Progenitor cell of endocrine pancreas (in vitro differentiated cells): ENCODE data around the gene MRPL55. TPM values are rescaled to one million over a fixed set of nuclear protein-coding genes. Genes with fewer than 3 reads are reported as not detected.
A peak's percentile ranks its signal among the peaks of the same experiment; 100 is the strongest.

Source experiments
- DNase-seq: peaks from one replicate; pipeline ENCODE4 v3.0.0; 2021; ENCODE audit warnings: low spot score; ENCODE audit not compliant: unreplicated experiment
- H3K27ac Mint-ChIP-seq: 2 replicates; pipeline ENCODE4 v1.8.0; 2021; ENCODE audit warnings: mild to moderate bottlenecking, moderate library complexity, mixed read lengths
- H3K27me3 Mint-ChIP-seq: 2 replicates; pipeline ENCODE4 v1.8.0; 2021; ENCODE audit warnings: mixed read lengths
- H3K36me3 Mint-ChIP-seq: 2 replicates; pipeline ENCODE4 v1.8.0; 2022; ENCODE audit warnings: mixed read lengths; ENCODE audit not compliant: insufficient read depth
- H3K4me1 Mint-ChIP-seq: 2 replicates; pipeline ENCODE4 v1.8.0; 2021; ENCODE audit warnings: low read depth, mixed read lengths
- H3K4me3 Mint-ChIP-seq: 2 replicates; pipeline ENCODE4 v1.8.0; 2021; ENCODE audit warnings: low read depth, mild to moderate bottlenecking, moderate library complexity, mixed read lengths
- H3K9me3 Mint-ChIP-seq: 2 replicates; pipeline ENCODE4 v1.8.0; 2021; ENCODE audit warnings: low read depth, mixed read lengths
- total RNA-seq: library from RNA; stranded (reverse); gene quantifications from 2 replicates; pipeline ENCODE4 v1.2.1, GENCODE V29; 2021
- TF ChIP-seq, protein P1 (sequence below): fragments of 200-600 bp; sonication (generic); IDR thresholded peaks from one replicate; pipeline ENCODE4 v1.5.0; 2021; ENCODE audit warnings: antibody characterized with exemption, mild to moderate bottlenecking; ENCODE audit not compliant: unreplicated experiment

Gene MRPL55
- total RNA-seq, 1 donor from 2014 or later: 50.3 TPM

DNA sequence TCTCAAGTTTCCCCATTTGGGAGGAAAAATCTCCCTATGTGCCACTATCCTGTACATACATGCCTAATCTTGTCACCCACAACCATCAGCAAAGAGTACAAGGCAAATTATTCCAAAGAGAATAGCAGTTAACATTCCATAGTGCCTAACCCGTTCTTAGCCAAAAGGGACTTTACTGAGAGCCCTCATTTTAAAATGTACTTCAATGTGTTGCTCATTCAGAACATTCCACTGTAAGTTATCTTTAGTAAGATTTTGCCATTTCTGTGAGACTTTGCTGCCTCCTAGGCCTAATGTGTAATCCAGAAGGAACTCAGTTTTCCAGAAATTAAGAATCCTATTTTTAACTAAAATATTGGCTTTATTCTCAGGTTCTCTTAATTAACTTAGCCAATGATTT is 11.3 kb upstream of the MRPL55 start:
- peaks cover 4% of the 10 kb centered on the region for H3K36me3 Mint-ChIP-seq
- no peak for DNase-seq
- no peak overlapping the region for H3K4me3 Mint-ChIP-seq
- no peaks in the 10 kb centered on the region for H3K27me3 Mint-ChIP-seq
- H3K9me3 Mint-ChIP-seq: peaks cover 15% of the 10 kb centered on the region
- TF ChIP-seq, protein P1, sequence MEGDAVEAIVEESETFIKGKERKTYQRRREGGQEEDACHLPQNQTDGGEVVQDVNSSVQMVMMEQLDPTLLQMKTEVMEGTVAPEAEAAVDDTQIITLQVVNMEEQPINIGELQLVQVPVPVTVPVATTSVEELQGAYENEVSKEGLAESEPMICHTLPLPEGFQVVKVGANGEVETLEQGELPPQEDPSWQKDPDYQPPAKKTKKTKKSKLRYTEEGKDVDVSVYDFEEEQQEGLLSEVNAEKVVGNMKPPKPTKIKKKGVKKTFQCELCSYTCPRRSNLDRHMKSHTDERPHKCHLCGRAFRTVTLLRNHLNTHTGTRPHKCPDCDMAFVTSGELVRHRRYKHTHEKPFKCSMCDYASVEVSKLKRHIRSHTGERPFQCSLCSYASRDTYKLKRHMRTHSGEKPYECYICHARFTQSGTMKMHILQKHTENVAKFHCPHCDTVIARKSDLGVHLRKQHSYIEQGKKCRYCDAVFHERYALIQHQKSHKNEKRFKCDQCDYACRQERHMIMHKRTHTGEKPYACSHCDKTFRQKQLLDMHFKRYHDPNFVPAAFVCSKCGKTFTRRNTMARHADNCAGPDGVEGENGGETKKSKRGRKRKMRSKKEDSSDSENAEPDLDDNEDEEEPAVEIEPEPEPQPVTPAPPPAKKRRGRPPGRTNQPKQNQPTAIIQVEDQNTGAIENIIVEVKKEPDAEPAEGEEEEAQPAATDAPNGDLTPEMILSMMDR: no peak
- no peak overlapping the region for H3K27ac Mint-ChIP-seq
- H3K4me1 Mint-ChIP-seq: peaks cover 10% of the 10 kb centered on the region

DNA sequence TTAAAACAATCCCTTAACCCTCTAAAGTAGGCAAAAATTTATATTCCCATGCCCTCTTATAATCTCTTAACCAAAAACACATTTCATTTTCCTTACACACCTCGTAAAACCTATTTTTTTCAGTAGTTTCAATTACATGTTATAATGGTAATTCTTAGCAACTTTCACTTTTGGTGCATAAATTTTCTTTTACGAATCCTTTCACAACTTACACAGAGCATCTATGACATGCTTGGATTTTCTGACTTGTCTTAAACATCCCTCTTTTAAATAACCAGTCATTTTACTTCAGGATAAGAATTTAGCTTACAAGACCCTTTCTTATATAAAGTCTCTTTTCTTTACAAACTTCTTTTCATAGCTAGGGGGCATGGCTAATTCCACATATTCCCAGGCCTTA is 8.9 kb upstream of the MRPL55 start:
- peaks cover 17% of the 10 kb centered on the region for H3K9me3 Mint-ChIP-seq
- H3K27me3 Mint-ChIP-seq: no peaks in the 10 kb centered on the region
- no peaks in the 10 kb centered on the region for H3K4me1 Mint-ChIP-seq
- H3K4me3 Mint-ChIP-seq: no peak overlapping the region
- no peak for DNase-seq
- peak overlapping the region; percentile 50 for H3K27ac Mint-ChIP-seq
- H3K36me3 Mint-ChIP-seq: peaks cover 4% of the 10 kb centered on the region
- TF ChIP-seq, protein P1: no peak

DNA sequence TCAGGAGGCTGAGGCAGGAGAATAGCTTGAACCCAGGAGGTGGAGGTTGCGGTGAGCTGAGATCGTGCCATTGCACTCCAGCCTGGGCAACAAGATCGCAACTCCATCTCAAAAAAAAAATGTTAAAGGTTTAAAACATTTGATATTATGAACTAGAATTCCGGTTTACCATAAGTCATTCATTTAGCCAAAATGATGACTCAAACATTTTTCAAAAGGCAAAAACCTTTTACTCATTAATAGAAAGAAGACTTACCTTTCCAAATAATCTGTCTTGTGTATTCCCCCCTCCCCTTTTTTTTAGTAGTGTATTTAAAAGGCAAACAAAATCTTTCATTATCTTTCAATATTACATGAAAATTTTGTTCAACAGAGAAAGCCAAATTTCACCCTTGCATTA is 8.2 kb upstream of the MRPL55 start:
- peaks cover 4% of the 10 kb centered on the region for H3K36me3 Mint-ChIP-seq
- H3K27me3 Mint-ChIP-seq: no peaks in the 10 kb centered on the region
- H3K4me3 Mint-ChIP-seq: no peak overlapping the region
- H3K27ac Mint-ChIP-seq: no peak overlapping the region
- no peak for DNase-seq
- TF ChIP-seq, protein P1: no peak
- H3K4me1 Mint-ChIP-seq: no peaks in the 10 kb centered on the region
- peaks cover 17% of the 10 kb centered on the region for H3K9me3 Mint-ChIP-seq

DNA sequence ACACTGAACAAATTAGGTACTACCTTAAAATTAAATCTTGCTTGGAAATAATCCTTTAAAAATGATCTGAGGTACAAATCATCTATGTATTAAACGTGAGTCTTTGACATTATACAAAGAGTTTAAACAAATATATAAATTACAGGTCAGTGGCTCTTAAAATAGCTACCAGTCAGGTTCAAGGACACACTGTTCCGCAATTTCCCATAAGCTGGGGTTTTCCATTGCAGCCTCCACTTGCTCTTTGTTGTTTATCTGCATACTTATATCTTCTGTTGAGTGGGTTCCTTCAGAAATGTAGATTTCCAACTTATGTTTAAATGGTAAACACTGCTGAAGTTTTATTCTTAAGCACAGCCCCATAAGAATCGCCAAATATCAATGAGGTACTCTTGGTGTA is 5.7 kb upstream of the MRPL55 start:
- H3K27ac Mint-ChIP-seq: no peak overlapping the region
- H3K27me3 Mint-ChIP-seq: no peaks in the 10 kb centered on the region
- peaks cover 4% of the 10 kb centered on the region for H3K36me3 Mint-ChIP-seq
- no peak overlapping the region for H3K4me3 Mint-ChIP-seq
- peaks cover 1% of the 10 kb centered on the region for H3K4me1 Mint-ChIP-seq
- no peak for DNase-seq
- H3K9me3 Mint-ChIP-seq: peaks cover 14% of the 10 kb centered on the region
- TF ChIP-seq, protein P1: no peak

DNA sequence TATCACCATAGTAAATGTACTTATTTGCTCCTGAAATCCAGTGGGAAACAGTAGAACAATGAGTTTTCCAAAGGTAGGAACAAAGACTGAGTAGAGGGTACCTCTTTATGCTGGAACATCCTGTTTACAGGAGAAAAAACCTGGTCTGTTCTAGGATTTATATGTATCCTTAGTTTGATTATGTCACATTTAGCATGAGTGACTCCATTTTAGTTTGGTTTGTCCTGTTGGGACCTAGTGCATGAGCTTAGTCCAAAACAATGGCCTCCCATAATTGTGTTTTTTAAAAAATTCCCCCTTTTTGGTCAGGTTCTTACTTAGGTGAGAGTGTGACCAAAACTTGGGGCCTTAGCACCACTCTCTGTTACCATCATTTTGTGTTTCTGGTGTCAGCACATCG is 3.5 kb upstream of the MRPL55 start:
- Mint-ChIP-seq H3K4me3 (no peak overlapping the region), H3K4me1 (peaks cover 12% of the 10 kb centered on the region), H3K9me3 (peaks cover 3% of the 10 kb centered on the region), H3K27me3 (no peaks in the 10 kb centered on the region), H3K36me3 (peaks cover 1% of the 10 kb centered on the region), H3K27ac (no peak overlapping the region)
- TF ChIP-seq, protein P1: no peak
- DNase-seq: no peak
